ENCODE data around the gene MAGOH. TPM values are rescaled to one million over a fixed set of nuclear protein-coding genes. Genes with fewer than 3 reads are reported as not detected.
A peak's percentile ranks its signal among the peaks of the same experiment; 100 is the strongest.

The MAGOH gene
- total and polyA plus RNA-seq, 10 of the 15 experiments (the other 5 are each of a cell fraction or from before 2014, with no cell fraction given) = 62.6 to 261 (median 89.8) TPM

GRCh38 chr1:53246261-53247134 lies 8.2 kb upstream of the MAGOH start (continued):
- no peak for TF ChIP-seq ZNF622 (IDR thresholded peaks at IDR 0.05)
- no peak for TF ChIP-seq IKZF1 (conservative IDR thresholded peaks at IDR 0.05)
- TF ChIP-seq EGR1 (IDR thresholded peaks at IDR 0.05; ENCODE audit: borderline replicate concordance in 1 of 2, low read depth in 2 of 2, low read length in 2 of 2) = no peak
- no peak for TF ChIP-seq RB1 (IDR thresholded peaks at IDR 0.05; ENCODE audit: borderline replicate concordance)
- peak in 1 of 2 experiments; percentile 76; a peak in 2 of 4 replicates for TF ChIP-seq EP300 (IDR thresholded peaks at IDR 0.05; ENCODE audit: borderline replicate concordance in 1 of 2, control insufficient read depth in 1 of 2, low read depth in 2 of 2, low read length in 2 of 2)
- TF ChIP-seq BCL11A (IDR thresholded peaks at IDR 0.05; ENCODE audit: low read depth, low read length) = peak; percentile 46; the same call in 1 of the 2 replicates
- TF ChIP-seq KLF5 (IDR thresholded peaks at IDR 0.05; ENCODE audit: partially characterized antibody) = no peak
- TF ChIP-seq CREM (IDR thresholded peaks at IDR 0.05; ENCODE audit: low read depth) = peak; percentile 58
- no peak for TF ChIP-seq PAX5 (IDR thresholded peaks at IDR 0.05; ENCODE audit: borderline replicate concordance, low read depth, low read length)
- TF ChIP-seq ZBED1 (IDR thresholded peaks at IDR 0.05; ENCODE audit: borderline replicate concordance) = no peak
- no peak for TF ChIP-seq RELA (IDR thresholded peaks at IDR 0.05; ENCODE audit: borderline replicate concordance, partially characterized antibody)
- TF ChIP-seq FOS (IDR thresholded peaks at IDR 0.05; ENCODE audit: borderline replicate concordance, extremely low read depth, insufficient read length) = no peak
- TF ChIP-seq TBL1XR1 (IDR thresholded peaks at IDR 0.05; ENCODE audit: low read depth, low read length) = peak; percentile 81; the same call in 1 of the 2 replicates
- TF ChIP-seq CUX1 (IDR thresholded peaks at IDR 0.05; ENCODE audit: insufficient replicate concordance, low read depth, low read length) = no peak
- TF ChIP-seq SPI1 (IDR thresholded peaks at IDR 0.05; ENCODE audit: borderline replicate concordance, insufficient read depth, low read depth, low read length) = peak; percentile 78
- TF ChIP-seq NFIC (IDR thresholded peaks at IDR 0.05; ENCODE audit: low read depth, low read length) = peak; percentile 66
- no peak for TF ChIP-seq CHD2 (IDR thresholded peaks at IDR 0.05; ENCODE audit: borderline replicate concordance, low read depth, low read length)
- TF ChIP-seq WRNIP1 (IDR thresholded peaks at IDR 0.05; ENCODE audit: borderline replicate concordance, low read depth, low read length) = no peak
- no peak for TF ChIP-seq HCFC1 (IDR thresholded peaks at IDR 0.05; ENCODE audit: low read length)
- no peak for TF ChIP-seq MTA2 (IDR thresholded peaks at IDR 0.05; ENCODE audit: low read depth)
- TF ChIP-seq RUNX3 (IDR thresholded peaks at IDR 0.05; ENCODE audit: low read length) = peak; percentile 67
- peak; percentile 64 for TF ChIP-seq ATF2 (IDR thresholded peaks at IDR 0.05; ENCODE audit: low read length)
- TF ChIP-seq NR2F1 (conservative IDR thresholded peaks at IDR 0.05) = no peak
- TF ChIP-seq ZNF384 (IDR thresholded peaks at IDR 0.05; ENCODE audit: borderline replicate concordance, low read depth, low read length) = peak; percentile 73; the same call in 1 of the 2 replicates
- no peak for TF ChIP-seq STAT1 (conservative IDR thresholded peaks at IDR 0.05)
- TF ChIP-seq ATF7 (IDR thresholded peaks at IDR 0.05; ENCODE audit: low read depth) = no peak

All from GM12878 (cell line).